Right cardiac atrium (tissue), 5 donors: Measurements from ENCODE around the gene USP24. TPM values are rescaled to one million over a fixed set of nuclear protein-coding genes. Genes with fewer than 3 reads are reported as not detected.

Experiments
- ATAC-seq, 2 donors: fragments of 200-7000 bp; cut with Tn5 transposase; one replicate each; pipeline versions ENCODE4 v1.8.0 to v1.9.1; 2020; ENCODE audit warnings: moderate library complexity in 2 of 2, mild to moderate bottlenecking in 1 of 2
- DNase-seq, 3 donors: peaks; one replicate each; pipeline ENCODE4 v3.0.0-alpha.2; 2020
- H3K27ac ChIP-seq: one replicate; pipeline ENCODE4 v1.5.1; 2013; ENCODE audit warnings: mild to moderate bottlenecking, low read length, control low read depth, moderate library complexity
- H3K27me3 ChIP-seq: one replicate; pipeline ENCODE4 v1.6.1; 2013; ENCODE audit not compliant: control insufficient read depth, insufficient read depth
- H3K4me1 ChIP-seq: one replicate; pipeline ENCODE4 v1.6.1; 2013; ENCODE audit warnings: low read length; ENCODE audit not compliant: control insufficient read depth, insufficient read depth
- H3K4me3 ChIP-seq: one replicate; pipeline ENCODE4 v1.5.1; 2013; ENCODE audit warnings: low read length, control low read depth
- H3K9me3 ChIP-seq: one replicate; pipeline ENCODE4 v1.6.1; 2013; ENCODE audit warnings: low read length; ENCODE audit not compliant: control insufficient read depth
- WGBS: extraction: QIAGEN DNeasy Blood & Tissue Kit; methylation state at CpG from one replicate; pipeline ENCODE4 v1.1.7; 2013; 5-methylcytosine and 5-hydroxymethylcytosine counted together
- intact Hi-C, 4 donors: fragments of 100-400 bp; cut with DNase I; formaldehyde crosslinking; loops; one replicate each; pipeline versions ENCODE4 v1.11.0 to v1.14.0; 2022 to 2023
- polyA plus RNA-seq: library from polyadenylated mRNA; stranded (reverse); fragments of 200-250 nt; gene quantifications from one replicate; pipeline ENCODE4 v1.2.3, GENCODE V29; 2013
- total RNA-seq, 4 donors: library from RNA; stranded (reverse); fragmentation: NEBNext Ultra II Directional; extraction: Animal tissue kit (Norgen Biotek cat#: 25700); gene quantifications; one replicate each; pipeline ENCODE4 v1.2.1, GENCODE V29; 2021
- donor health status: healthy with polysubstance abuse.
- donor health status: DM: no; HTN: yes; CAD: no.
- donor health status: DM: no; HTN: no; CAD: no.
- donor health status: DM: no; HTN: yes; CAD: no; lungs with severe emphysema.
- donor health status: DM: yes; HTN: yes; CAD: no.

USP24 gene
- total and polyA plus RNA-seq, 5 donors, result 11.4 to 35.7 (median 34.7) TPM

- Histone ChIP-seq H3K27me3 (no peaks in the 10 kb centered on the region), H3K4me3 (no peak overlapping the region), H3K27ac (no peak overlapping the region), H3K4me1 (peaks cover 9% of the 10 kb centered on the region), H3K9me3 (no peaks in the 10 kb centered on the region)
- no peak for ATAC-seq
- DNase-seq, result no peak
- 86% methylated on average over 3 of the region's 3 CpGs for WGBS
- intact Hi-C loops, result no loop called here
These were observed 35.9 kb downstream of the USP24 start for GRCh38 chr1:55179177-55179835.

- H3K9me3 ChIP-seq, result no peaks in the 10 kb centered on the region
- no peak for DNase-seq
- H3K27me3 ChIP-seq, result no peaks in the 10 kb centered on the region
- no peak for ATAC-seq
- H3K27ac ChIP-seq, result no peak overlapping the region
- H3K4me3 ChIP-seq, result no peak overlapping the region
- intact Hi-C loops, result no loop called here
- H3K4me1 ChIP-seq, result peaks cover 2% of the 10 kb centered on the region
- WGBS, result 86% methylated on average over 3 of the region's 3 CpGs
These were observed 42.5 kb downstream of the USP24 start for GRCh38 chr1:55172687-55173086.

- H3K27ac ChIP-seq, result no peak overlapping the region
- ATAC-seq, result no peak
These were observed 42.9 kb downstream of the USP24 start for GRCh38 chr1:55172272-55172671.

GRCh38 chr1:55171694-55172093 is 43.5 kb downstream of the USP24 start:
- 89% methylated on average over 3 of the region's 3 CpGs for WGBS
- ATAC-seq (no peak), DNase-seq (no peak)
- intact Hi-C loops, result no loop called here
- H3K27me3 ChIP-seq, result no peaks in the 10 kb centered on the region
- H3K4me3 ChIP-seq, result no peak overlapping the region
- H3K9me3 ChIP-seq, result no peaks in the 10 kb centered on the region
- peaks cover 2% of the 10 kb centered on the region for H3K4me1 ChIP-seq
- H3K27ac ChIP-seq, result no peak overlapping the region

More at GRCh38 chr1:55172272-55172671, 42.9 kb downstream of the USP24 start:
- DNase-seq, result no peak
- peaks cover 2% of the 10 kb centered on the region for H3K4me1 ChIP-seq
- 64% methylated on average over 2 of the region's 2 CpGs for WGBS
- H3K9me3 ChIP-seq, result no peaks in the 10 kb centered on the region
- intact Hi-C loops, result no loop called here
- no peak overlapping the region for H3K4me3 ChIP-seq
- H3K27me3 ChIP-seq, result no peaks in the 10 kb centered on the region

GRCh38 chr1:55170426-55170825 is 44.7 kb downstream of the USP24 start:
- H3K27me3 ChIP-seq, result no peaks in the 10 kb centered on the region
- H3K27ac ChIP-seq, result no peak overlapping the region
- no peaks in the 10 kb centered on the region for H3K9me3 ChIP-seq
- H3K4me3 ChIP-seq, result no peak overlapping the region
- H3K4me1 ChIP-seq, result peaks cover 2% of the 10 kb centered on the region
- no peak for ATAC-seq
- no peak for DNase-seq
- intact Hi-C loops, result no loop called here
- 97% methylated on average over 1 of the region's 1 CpG for WGBS

- Histone ChIP-seq H3K27me3 (no peaks in the 10 kb centered on the region), H3K27ac (no peak overlapping the region), H3K4me3 (no peak overlapping the region), H3K4me1 (peaks cover 2% of the 10 kb centered on the region), H3K9me3 (no peaks in the 10 kb centered on the region)
- ATAC-seq (no peak), DNase-seq (no peak)
- intact Hi-C loops, result loop anchor here in 1 of 4 donors (10.0 kb wide), 1 partner anchor 106 kb away; no protein-coding TSS in a partner anchor
- 91% methylated on average over 1 of the region's 1 CpG for WGBS
These were observed 46.0 kb downstream of the USP24 start for GRCh38 chr1:55169126-55169525.

- peaks cover 2% of the 10 kb centered on the region for H3K4me1 ChIP-seq
- H3K4me3 ChIP-seq, result no peak overlapping the region
- no peak overlapping the region for H3K27ac ChIP-seq
- no peaks in the 10 kb centered on the region for H3K27me3 ChIP-seq
- H3K9me3 ChIP-seq, result no peaks in the 10 kb centered on the region
- ATAC-seq (no peak), DNase-seq (no peak)
- intact Hi-C loops, result loop anchor here in 1 of 4 donors (10.0 kb wide), 1 partner anchor 106 kb away; no protein-coding TSS in a partner anchor
- 86% methylated on average over 4 of the region's 4 CpGs for WGBS
These were observed 46.8 kb downstream of the USP24 start for GRCh38 chr1:55168353-55168752.

GRCh38 chr1:55167224-55167871 is 47.8 kb downstream of the USP24 start:
- ATAC-seq (no peak), DNase-seq (no peak)
- Histone ChIP-seq H3K27ac (no peak overlapping the region), H3K27me3 (no peaks in the 10 kb centered on the region), H3K9me3 (no peaks in the 10 kb centered on the region), H3K4me1 (peaks cover 2% of the 10 kb centered on the region), H3K4me3 (no peak overlapping the region)
- WGBS, result 72% methylated on average over 6 of the region's 6 CpGs
- intact Hi-C loops, result loop anchor here in 1 of 4 donors (10.0 kb wide), 1 partner anchor 107 kb away; no protein-coding TSS in a partner anchor

- 99% methylated on average over 2 of the region's 2 CpGs for WGBS
- intact Hi-C loops, result loop anchor here in 1 of 4 donors (10.0 kb wide), 1 partner anchor 110 kb away; no protein-coding TSS in a partner anchor
These were observed 50.3 kb downstream of the USP24 start for GRCh38 chr1:55164906-55165305.

GRCh38 chr1:55159571-55159970 is 55.6 kb downstream of the USP24 start:
- Histone ChIP-seq H3K4me3 (no peak overlapping the region), H3K27me3 (no peaks in the 10 kb centered on the region), H3K4me1 (no peaks in the 10 kb centered on the region), H3K9me3 (no peaks in the 10 kb centered on the region), H3K27ac (no peak overlapping the region)
- no peak for DNase-seq
- intact Hi-C loops, result no loop called here
- no peak for ATAC-seq
- 97% methylated on average over 2 of the region's 2 CpGs for WGBS

More at GRCh38 chr1:55164906-55165305, 50.3 kb downstream of the USP24 start:
- DNase-seq (no peak), ATAC-seq (no peak)
- no peaks in the 10 kb centered on the region for H3K27me3 ChIP-seq
- H3K27ac ChIP-seq, result no peak overlapping the region
- no peaks in the 10 kb centered on the region for H3K9me3 ChIP-seq
- H3K4me3 ChIP-seq, result no peak overlapping the region
- peaks cover 2% of the 10 kb centered on the region for H3K4me1 ChIP-seq

GRCh38 chr1:55156608-55157007 is 58.6 kb downstream of the USP24 start:
- intact Hi-C loops, result no loop called here
- ATAC-seq (no peak), DNase-seq (no peak)
- no peak overlapping the region for H3K27ac ChIP-seq
- H3K27me3 ChIP-seq, result no peaks in the 10 kb centered on the region
- no peaks in the 10 kb centered on the region for H3K4me1 ChIP-seq
- H3K9me3 ChIP-seq, result no peaks in the 10 kb centered on the region
- 98% methylated on average over 3 of the region's 3 CpGs for WGBS
- H3K4me3 ChIP-seq, result no peak overlapping the region
